Neural progenitor cell (in vitro differentiated cells): Measurements from ENCODE around the gene MEGF6. TPM values are rescaled to one million over a fixed set of nuclear protein-coding genes. Genes with fewer than 3 reads are reported as not detected.
A peak's percentile ranks its signal among the peaks of the same experiment; 100 is the strongest.

Experiments
- DNase-seq: peaks from one replicate; pipeline ENCODE4 v3.0.0-alpha.2; 2016; ENCODE audit warnings: low spot score
- H2AFZ ChIP-seq: fragments of 200-600 bp; sonication (generic); replicated peaks from 2 replicates; pipeline ENCODE4 v1.6.1; 2016; ENCODE audit warnings: antibody characterized with exemption
- H3F3A ChIP-seq: fragments of 200-600 bp; sonication (generic); 2 replicates; pipeline ENCODE4 v1.6.1; 2016; ENCODE audit warnings: antibody characterized with exemption, low read depth
- H3K27ac ChIP-seq: fragments of 200-600 bp; sonication (generic); 2 replicates; pipeline ENCODE4 v1.5.1; 2016; ENCODE audit warnings: mild to moderate bottlenecking
- H3K27me3 ChIP-seq: fragments of 200-600 bp; sonication (generic); 2 replicates; pipeline ENCODE4 v1.6.1; 2016; ENCODE audit warnings: mild to moderate bottlenecking, moderate library complexity
- H3K36me3 ChIP-seq: fragments of 200-600 bp; sonication (generic); 2 replicates; pipeline ENCODE4 v1.5.1; 2016
- H3K4me1 ChIP-seq: fragments of 200-600 bp; sonication (generic); 2 replicates; pipeline ENCODE4 v1.6.1; 2016; ENCODE audit warnings: mixed run types
- H3K4me2 ChIP-seq: fragments of 200-600 bp; sonication (generic); 2 replicates; pipeline ENCODE4 v1.6.1; 2016
- H3K4me3 ChIP-seq: fragments of 200-600 bp; sonication (generic); 2 replicates; pipeline ENCODE4 v1.5.1; 2016
- H3K79me2 ChIP-seq: fragments of 200-600 bp; sonication (generic); 2 replicates; pipeline ENCODE4 v1.6.1; 2016; ENCODE audit warnings: low read depth
- H3K9ac ChIP-seq: fragments of 200-600 bp; sonication (generic); 2 replicates; pipeline ENCODE4 v1.6.1; 2016
- H3K9me3 ChIP-seq: fragments of 200-600 bp; sonication (generic); 2 replicates; pipeline ENCODE4 v1.5.1; 2016; ENCODE audit warnings: low read depth
- H4K20me1 ChIP-seq: fragments of 200-600 bp; sonication (generic); 2 replicates; pipeline ENCODE4 v1.6.1; 2016; ENCODE audit warnings: low read depth
- H3K27ac Mint-ChIP-seq: 3 replicates; pipeline ENCODE4 v1.8.0; 2021; ENCODE audit warnings: mixed read lengths
- H3K27me3 Mint-ChIP-seq: 2 replicates; pipeline ENCODE4 v1.8.0; 2022; ENCODE audit warnings: low read depth, mild to moderate bottlenecking, inconsistent platforms, moderate library complexity, mixed read lengths; ENCODE audit not compliant: insufficient read depth
- H3K36me3 Mint-ChIP-seq: 3 replicates; pipeline ENCODE4 v1.8.0; 2021; ENCODE audit warnings: mixed read lengths
- H3K4me1 Mint-ChIP-seq: 3 replicates; pipeline ENCODE4 v1.8.0; 2021; ENCODE audit warnings: mixed read lengths
- H3K4me3 Mint-ChIP-seq: 3 replicates; pipeline ENCODE4 v1.8.0; 2021; ENCODE audit warnings: mild to moderate bottlenecking, moderate library complexity, mixed read lengths
- H3K9me3 Mint-ChIP-seq: 3 replicates; pipeline ENCODE4 v1.8.0; 2020; ENCODE audit warnings: mixed read lengths
- EZH2 ChIP-seq: fragments of 200-600 bp; sonication (generic); IDR thresholded peaks from 2 replicates; pipeline ENCODE4 v1.6.1; 2017; ENCODE audit warnings: antibody characterized with exemption, mild to moderate bottlenecking, moderate library complexity
- EZH2phosphoT487 ChIP-seq: fragments of 200-600 bp; sonication (generic); IDR thresholded peaks from 2 replicates; pipeline ENCODE4 v1.6.1; 2017; ENCODE audit warnings: antibody characterized with exemption
- total RNA-seq: library from RNA; depleted of rRNA; stranded (reverse); fragments of >200 nt; gene quantifications from 2 replicates; pipeline ENCODE4 v1.2.3, GENCODE V29; 2015; ENCODE audit warnings: low replicate concordance
- TF ChIP-seq, protein P1 (sequence below): fragments of 200-600 bp; sonication (generic); IDR thresholded peaks from 2 replicates; pipeline ENCODE4 v1.5.1; 2017; ENCODE audit warnings: antibody characterized with exemption, mild to moderate bottlenecking

The MEGF6 gene
- total RNA-seq, 1 donor from 2014 or later, result 1.7 TPM

DNA sequence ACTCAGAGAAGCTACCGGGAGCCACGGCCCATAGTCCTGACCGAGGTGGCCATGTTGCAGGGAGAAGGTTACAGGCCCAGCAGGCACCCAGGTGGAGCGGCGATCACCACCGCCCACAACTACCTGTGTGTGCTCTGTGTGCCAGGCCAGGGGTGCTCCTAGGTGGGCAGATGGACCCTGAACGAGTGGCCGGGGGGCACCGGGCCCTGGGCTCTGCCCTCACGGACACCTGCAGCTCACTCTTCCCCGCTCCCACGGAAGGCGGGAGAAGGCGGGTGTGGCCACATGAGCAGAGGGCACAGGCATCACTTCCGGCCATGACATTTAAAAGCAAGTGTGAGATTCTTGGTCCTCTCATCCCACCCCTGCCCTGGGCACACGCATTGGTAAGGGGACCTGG is 73.9 kb downstream of the MEGF6 start:
- H4K20me1 ChIP-seq, result peaks cover 31% of the 10 kb centered on the region

DNA sequence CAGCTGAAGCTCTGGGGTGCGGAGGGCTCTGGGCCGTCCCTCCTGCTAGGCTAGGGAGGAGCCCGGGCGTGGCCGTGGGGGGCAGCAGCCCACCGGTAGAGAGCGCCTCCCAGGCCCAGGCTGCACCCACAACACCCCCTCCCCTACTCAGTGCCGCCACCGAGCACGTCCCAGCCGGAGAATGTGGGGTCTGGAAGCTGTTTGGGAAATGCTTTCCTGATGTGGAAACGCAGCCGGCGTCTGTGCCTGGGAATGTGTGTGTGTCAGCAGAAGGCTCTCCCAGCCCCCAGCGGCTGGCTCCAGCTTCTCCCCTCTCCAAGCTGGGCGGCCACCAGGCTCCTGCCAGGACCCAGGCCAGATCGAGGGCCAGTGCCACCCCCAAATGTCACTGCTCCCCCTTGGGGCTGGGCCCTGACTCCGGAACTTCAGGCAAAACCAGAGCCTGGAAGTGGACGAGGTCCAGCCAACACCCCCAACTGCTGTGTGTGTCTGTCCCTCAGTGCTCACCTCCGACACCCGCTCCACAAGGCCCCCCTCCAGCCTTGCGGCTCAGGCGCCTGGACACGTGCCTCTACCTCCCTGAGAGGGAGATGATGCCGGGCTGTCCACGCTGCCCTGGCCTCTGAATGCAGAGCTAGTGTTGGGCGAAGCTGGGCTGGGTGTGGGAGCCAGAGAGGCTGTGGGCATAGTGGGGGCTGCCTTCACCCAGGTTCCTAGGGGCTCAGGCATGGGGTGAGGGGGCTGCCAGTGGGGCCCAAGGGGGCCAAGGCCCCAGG is 74.7 kb downstream of the MEGF6 start:
- Histone ChIP-seq H3K79me2 (no peaks in the 10 kb centered on the region), H3K27ac (no peak overlapping the region), H3K9ac (no peak overlapping the region), H3K4me2 (no peak overlapping the region), H3K27me3 (peaks cover 3% of the 10 kb centered on the region), H3F3A (peaks cover 5% of the 10 kb centered on the region), H3K4me1 (peaks cover 4% of the 10 kb centered on the region), H4K20me1 (peaks cover 35% of the 10 kb centered on the region), H2AFZ (no peak overlapping the region), H3K9me3 (no peaks in the 10 kb centered on the region), H3K4me3 (no peak overlapping the region), H3K36me3 (no peaks in the 10 kb centered on the region)
- no peaks in the 10 kb centered on the region for H3K9me3 Mint-ChIP-seq
- no peak for DNase-seq
- no peaks in the 10 kb centered on the region for H3K36me3 Mint-ChIP-seq
- TF ChIP-seq EZH2phosphoT487 (no peak), EZH2 (no peak)
- TF ChIP-seq, protein P1, sequence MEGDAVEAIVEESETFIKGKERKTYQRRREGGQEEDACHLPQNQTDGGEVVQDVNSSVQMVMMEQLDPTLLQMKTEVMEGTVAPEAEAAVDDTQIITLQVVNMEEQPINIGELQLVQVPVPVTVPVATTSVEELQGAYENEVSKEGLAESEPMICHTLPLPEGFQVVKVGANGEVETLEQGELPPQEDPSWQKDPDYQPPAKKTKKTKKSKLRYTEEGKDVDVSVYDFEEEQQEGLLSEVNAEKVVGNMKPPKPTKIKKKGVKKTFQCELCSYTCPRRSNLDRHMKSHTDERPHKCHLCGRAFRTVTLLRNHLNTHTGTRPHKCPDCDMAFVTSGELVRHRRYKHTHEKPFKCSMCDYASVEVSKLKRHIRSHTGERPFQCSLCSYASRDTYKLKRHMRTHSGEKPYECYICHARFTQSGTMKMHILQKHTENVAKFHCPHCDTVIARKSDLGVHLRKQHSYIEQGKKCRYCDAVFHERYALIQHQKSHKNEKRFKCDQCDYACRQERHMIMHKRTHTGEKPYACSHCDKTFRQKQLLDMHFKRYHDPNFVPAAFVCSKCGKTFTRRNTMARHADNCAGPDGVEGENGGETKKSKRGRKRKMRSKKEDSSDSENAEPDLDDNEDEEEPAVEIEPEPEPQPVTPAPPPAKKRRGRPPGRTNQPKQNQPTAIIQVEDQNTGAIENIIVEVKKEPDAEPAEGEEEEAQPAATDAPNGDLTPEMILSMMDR, result no peak
- H3K4me3 Mint-ChIP-seq, result no peak overlapping the region
- H3K27me3 Mint-ChIP-seq, result peaks cover 6% of the 10 kb centered on the region
- peaks cover 13% of the 10 kb centered on the region for H3K4me1 Mint-ChIP-seq
- no peak overlapping the region for H3K27ac Mint-ChIP-seq

More for the DNA sequence above, 73.9 kb downstream of the MEGF6 start:
- Histone ChIP-seq H3F3A (no peaks in the 10 kb centered on the region), H3K9ac (no peak overlapping the region), H3K4me2 (no peak overlapping the region), H2AFZ (no peak overlapping the region), H3K36me3 (no peaks in the 10 kb centered on the region), H3K9me3 (no peaks in the 10 kb centered on the region), H3K27me3 (no peaks in the 10 kb centered on the region), H3K79me2 (no peaks in the 10 kb centered on the region), H3K4me1 (no peaks in the 10 kb centered on the region), H3K27ac (no peak overlapping the region), H3K4me3 (no peak overlapping the region)
- no peak overlapping the region for H3K27ac Mint-ChIP-seq
- H3K4me3 Mint-ChIP-seq, result no peak overlapping the region
- H3K4me1 Mint-ChIP-seq, result peaks cover 6% of the 10 kb centered on the region
- H3K9me3 Mint-ChIP-seq, result no peaks in the 10 kb centered on the region
- H3K36me3 Mint-ChIP-seq, result no peaks in the 10 kb centered on the region
- no peak for DNase-seq
- peaks cover 3% of the 10 kb centered on the region for H3K27me3 Mint-ChIP-seq
- TF ChIP-seq EZH2 (no peak), EZH2phosphoT487 (no peak)
- TF ChIP-seq, protein P1, result no peak

DNA sequence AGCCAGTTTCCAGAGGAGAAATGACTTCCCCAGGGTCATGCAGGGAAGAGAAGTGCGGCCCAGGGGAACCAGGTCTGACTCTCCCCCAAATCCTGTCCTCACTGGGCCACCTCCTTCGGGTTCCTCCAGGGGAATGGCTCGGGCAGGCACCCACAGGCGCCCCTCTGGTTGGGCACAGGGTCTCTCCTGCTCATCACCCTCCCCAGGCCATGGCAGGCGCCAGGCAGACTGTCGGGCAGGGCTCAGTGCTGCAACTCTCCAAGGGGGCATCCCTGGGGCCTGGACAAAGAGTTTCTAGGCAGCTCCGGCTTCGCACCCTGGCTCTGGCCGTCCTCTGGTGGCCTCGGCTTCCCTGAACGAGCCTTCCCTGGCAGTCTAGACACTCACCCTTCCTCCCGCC is 75.6 kb downstream of the MEGF6 start:
- Histone ChIP-seq H3K4me1 (peaks cover 9% of the 10 kb centered on the region), H3K79me2 (no peaks in the 10 kb centered on the region)
- peaks cover 8% of the 10 kb centered on the region for H3K27me3 Mint-ChIP-seq

More for the DNA sequence above, 75.6 kb downstream of the MEGF6 start:
- no peak overlapping the region for H3K4me2 ChIP-seq
- Mint-ChIP-seq H3K4me3 (no peak overlapping the region), H3K9me3 (no peaks in the 10 kb centered on the region), H3K36me3 (no peaks in the 10 kb centered on the region), H3K4me1 (peaks cover 15% of the 10 kb centered on the region), H3K27ac (peak overlapping the region; percentile 74)
- DNase-seq, result no peak
- no peaks in the 10 kb centered on the region for H3K36me3 ChIP-seq
- peaks cover 8% of the 10 kb centered on the region for H3K27me3 ChIP-seq
- no peak overlapping the region for H2AFZ ChIP-seq
- no peak overlapping the region for H3K9ac ChIP-seq
- no peak overlapping the region for H3K27ac ChIP-seq
- no peaks in the 10 kb centered on the region for H3K9me3 ChIP-seq
- H4K20me1 ChIP-seq, result peaks cover 41% of the 10 kb centered on the region
- no peak overlapping the region for H3K4me3 ChIP-seq
- H3F3A ChIP-seq, result peaks cover 7% of the 10 kb centered on the region
- TF ChIP-seq EZH2phosphoT487, result no peak
- TF ChIP-seq, protein P1, result no peak
- no peak for TF ChIP-seq EZH2
